Gastrocnemius medialis (tissue), 4 donors: ENCODE measurements around the gene SCLY.

ENCODE experiments used
- POLR2A ChIP-seq, 2 donors: fragments of 450-650 bp; IDR thresholded peaks; one replicate each; pipeline ENCODE4 v1.6.1; 2017; ENCODE audit warnings: antibody characterized with exemption in 2 of 2, mild to moderate bottlenecking in 2 of 2, moderate library complexity in 2 of 2
- TF ChIP-seq, protein P1 (sequence below), 5 experiments: fragments of 450-650 bp in 3 of 5; fragments of 200-600 bp in 2 of 5; sonication (generic) in 2 of 5; IDR thresholded peaks in 4 of 5; conservative IDR thresholded peaks in 1 of 5; 1 replicate in 4 of 5; 2 replicates in 1 of 5; pipeline ENCODE4 v1.5.1; 2016 to 2019; ENCODE audit warnings: antibody characterized with exemption in 5 of 5, mild to moderate bottlenecking in 3 of 5, moderate library complexity in 3 of 5

- TF ChIP-seq, protein P1, sequence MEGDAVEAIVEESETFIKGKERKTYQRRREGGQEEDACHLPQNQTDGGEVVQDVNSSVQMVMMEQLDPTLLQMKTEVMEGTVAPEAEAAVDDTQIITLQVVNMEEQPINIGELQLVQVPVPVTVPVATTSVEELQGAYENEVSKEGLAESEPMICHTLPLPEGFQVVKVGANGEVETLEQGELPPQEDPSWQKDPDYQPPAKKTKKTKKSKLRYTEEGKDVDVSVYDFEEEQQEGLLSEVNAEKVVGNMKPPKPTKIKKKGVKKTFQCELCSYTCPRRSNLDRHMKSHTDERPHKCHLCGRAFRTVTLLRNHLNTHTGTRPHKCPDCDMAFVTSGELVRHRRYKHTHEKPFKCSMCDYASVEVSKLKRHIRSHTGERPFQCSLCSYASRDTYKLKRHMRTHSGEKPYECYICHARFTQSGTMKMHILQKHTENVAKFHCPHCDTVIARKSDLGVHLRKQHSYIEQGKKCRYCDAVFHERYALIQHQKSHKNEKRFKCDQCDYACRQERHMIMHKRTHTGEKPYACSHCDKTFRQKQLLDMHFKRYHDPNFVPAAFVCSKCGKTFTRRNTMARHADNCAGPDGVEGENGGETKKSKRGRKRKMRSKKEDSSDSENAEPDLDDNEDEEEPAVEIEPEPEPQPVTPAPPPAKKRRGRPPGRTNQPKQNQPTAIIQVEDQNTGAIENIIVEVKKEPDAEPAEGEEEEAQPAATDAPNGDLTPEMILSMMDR (IDR thresholded peaks at IDR 0.05 in 4 of 5, conservative IDR thresholded peaks at IDR 0.05 in 1 of 5) = no peak
- TF ChIP-seq POLR2A (IDR thresholded peaks at IDR 0.05) = no peak
Measured at GRCh38 chr2:238081150-238081549, 20.3 kb downstream of the SCLY start.
